Calu3 (cell line): ENCODE data around the gene ATP6V1G2. TPM values are rescaled to one million over a fixed set of nuclear protein-coding genes. Genes with fewer than 3 reads are reported as not detected.

ENCODE experiments used
- BruUV-seq: library from RNA; stranded (reverse); fragments of 400-500 nt; replicated peaks from 2 replicates; lab custom pipeline; 2021; lab: Mats Ljungman, UMichigan
- CTCF ChIA-PET: fragments of 300-600 bp; sonication (Branson Sonifier 250); formaldehyde crosslinking; loops from one replicate; lab custom pipeline; 2022; ENCODE audit warnings: antibody characterized with exemption; lab: Charles Lee
- DNase-seq: peaks from one replicate; pipeline ENCODE4 v3.0.0; 2022
- H3K27ac Mint-ChIP-seq: one replicate; pipeline ENCODE4 v1.8.0; 2022; ENCODE audit warnings: mixed read lengths; ENCODE audit not compliant: unreplicated experiment
- H3K27me3 Mint-ChIP-seq: one replicate; pipeline ENCODE4 v1.8.0; 2022; ENCODE audit warnings: mixed read lengths; ENCODE audit not compliant: unreplicated experiment
- H3K36me3 Mint-ChIP-seq: one replicate; pipeline ENCODE4 v1.8.0; 2022; ENCODE audit warnings: mild to moderate bottlenecking, moderate library complexity, mixed read lengths; ENCODE audit not compliant: insufficient read depth, unreplicated experiment
- H3K4me1 Mint-ChIP-seq: one replicate; pipeline ENCODE4 v1.8.0; 2022; ENCODE audit warnings: mild to moderate bottlenecking, low read depth, mixed read lengths; ENCODE audit not compliant: unreplicated experiment
- H3K4me3 Mint-ChIP-seq: one replicate; pipeline ENCODE4 v1.8.0; 2022; ENCODE audit warnings: mild to moderate bottlenecking, low read depth, moderate library complexity, mixed read lengths; ENCODE audit not compliant: unreplicated experiment
- H3K9me3 Mint-ChIP-seq: one replicate; pipeline ENCODE4 v1.8.0; 2022; ENCODE audit warnings: low read depth, mixed read lengths; ENCODE audit not compliant: unreplicated experiment
- CTCF ChIP-seq: fragments of 200-600 bp; IDR thresholded peaks from one replicate; pipeline ENCODE4 v1.8.0; 2022; ENCODE audit warnings: antibody characterized with exemption; ENCODE audit not compliant: unreplicated experiment
- intact Hi-C: fragments of 100-400 bp; cut with micrococcal nuclease; formaldehyde crosslinking; loops from one replicate; pipeline ENCODE4 v1.10.0; 2022; ENCODE audit not compliant: unreplicated experiment
- total RNA-seq: library from RNA; stranded (reverse); gene quantifications from 2 replicates; pipeline ENCODE4 v1.2.3, GENCODE V29; 2022

The ATP6V1G2 gene
- total RNA-seq, 1 experiment from 2014 or later: 1.0 TPM

- Mint-ChIP-seq H3K27me3 (peaks cover 44% of the 10 kb centered on the region), H3K9me3 (no peaks in the 10 kb centered on the region), H3K4me1 (peaks cover 26% of the 10 kb centered on the region), H3K4me3 (peak overlapping the region; percentile 91), H3K27ac (no peak overlapping the region), H3K36me3 (peaks cover 13% of the 10 kb centered on the region)
- no peak for DNase-seq
- intact Hi-C loops: no loop called here
- CTCF ChIA-PET: interaction anchor here (1.4 to 2.3 kb wide), 4 partner anchors 18 to 82 kb away, joined by 3 to 34 read pairs (median 6); partner anchors contain the start of genes DDX39B and MICB
- TF ChIP-seq CTCF: no peak
- BruUV-seq: no TSS peak
Observed at GRCh38 chr6:31579546-31580437, 33.4 kb upstream of the ATP6V1G2 start.

GRCh38 chr6:31579119-31579505 lies 32.7 kb upstream of the ATP6V1G2 start:
- Mint-ChIP-seq H3K4me3 (no peak overlapping the region), H3K27ac (no peak overlapping the region), H3K9me3 (no peaks in the 10 kb centered on the region), H3K27me3 (peaks cover 51% of the 10 kb centered on the region), H3K36me3 (peaks cover 13% of the 10 kb centered on the region), H3K4me1 (peaks cover 26% of the 10 kb centered on the region)
- no peak for DNase-seq
- TF ChIP-seq CTCF: no peak
- BruUV-seq: no TSS peak
- CTCF ChIA-PET: interaction anchor here (1.2 to 2.3 kb wide), 2 partner anchors 18 to 33 kb away, joined by 4 to 34 read pairs; partner anchors contain the start of gene ATP6V1G2
- intact Hi-C loops: no loop called here

- peaks cover 57% of the 10 kb centered on the region for H3K27me3 Mint-ChIP-seq
- peaks cover 13% of the 10 kb centered on the region for H3K36me3 Mint-ChIP-seq
- no peak overlapping the region for H3K27ac Mint-ChIP-seq
- TF ChIP-seq CTCF: no peak
- H3K4me1 Mint-ChIP-seq: peaks cover 26% of the 10 kb centered on the region
- H3K9me3 Mint-ChIP-seq: no peaks in the 10 kb centered on the region
- CTCF ChIA-PET: interaction anchor here (1.2 to 1.8 kb wide), 2 partner anchors 20 to 32 kb away, joined by 4 to 5 read pairs; partner anchors contain the start of gene ATP6V1G2
- intact Hi-C loops: no loop called here
- BruUV-seq: no TSS peak
- H3K4me3 Mint-ChIP-seq: no peak overlapping the region
- peak; percentile 45 for DNase-seq
Observed at GRCh38 chr6:31578184-31579118, 32.0 kb upstream of the ATP6V1G2 start.

- TF ChIP-seq CTCF: no peak
- Mint-ChIP-seq H3K36me3 (peaks cover 13% of the 10 kb centered on the region), H3K4me3 (no peak overlapping the region), H3K27ac (no peak overlapping the region), H3K4me1 (peaks cover 23% of the 10 kb centered on the region), H3K27me3 (peaks cover 66% of the 10 kb centered on the region), H3K9me3 (no peaks in the 10 kb centered on the region)
- BruUV-seq: no TSS peak
- intact Hi-C loops: no loop called here
- DNase-seq: no peak
- CTCF ChIA-PET: interaction anchor here (1.5 to 1.8 kb wide), 2 partner anchors 12 to 21 kb away, joined by 5 read pairs; no protein-coding TSS in a partner anchor
Observed at GRCh38 chr6:31577579-31577966, 31.2 kb upstream of the ATP6V1G2 start.
